ENCODE data around the gene ABHD12.

DNA sequence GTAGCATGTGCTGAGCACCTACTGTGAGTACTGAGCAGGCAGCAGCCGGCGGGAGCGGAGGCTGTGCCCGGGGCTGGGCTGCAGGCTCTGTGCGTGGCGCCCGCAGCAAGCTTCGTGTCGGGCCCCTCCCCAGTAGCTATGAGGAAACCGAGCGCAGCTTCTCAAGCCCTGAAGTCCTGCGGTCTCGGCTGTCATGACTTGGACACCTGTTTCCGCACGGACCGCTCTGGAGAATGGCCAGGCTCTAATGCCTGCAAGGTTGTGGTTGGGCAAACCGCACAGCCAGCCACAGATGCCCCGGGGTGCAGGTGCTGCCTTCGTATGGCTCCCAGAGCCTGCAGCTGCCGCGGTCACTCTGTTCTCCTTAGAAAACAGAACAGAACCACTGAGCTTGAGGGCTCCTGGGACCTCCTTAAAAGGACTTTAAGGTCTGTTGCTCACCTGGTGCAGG lies 109.1 kb downstream of the ABHD12 start:
- TF ChIP-seq, protein P1, sequence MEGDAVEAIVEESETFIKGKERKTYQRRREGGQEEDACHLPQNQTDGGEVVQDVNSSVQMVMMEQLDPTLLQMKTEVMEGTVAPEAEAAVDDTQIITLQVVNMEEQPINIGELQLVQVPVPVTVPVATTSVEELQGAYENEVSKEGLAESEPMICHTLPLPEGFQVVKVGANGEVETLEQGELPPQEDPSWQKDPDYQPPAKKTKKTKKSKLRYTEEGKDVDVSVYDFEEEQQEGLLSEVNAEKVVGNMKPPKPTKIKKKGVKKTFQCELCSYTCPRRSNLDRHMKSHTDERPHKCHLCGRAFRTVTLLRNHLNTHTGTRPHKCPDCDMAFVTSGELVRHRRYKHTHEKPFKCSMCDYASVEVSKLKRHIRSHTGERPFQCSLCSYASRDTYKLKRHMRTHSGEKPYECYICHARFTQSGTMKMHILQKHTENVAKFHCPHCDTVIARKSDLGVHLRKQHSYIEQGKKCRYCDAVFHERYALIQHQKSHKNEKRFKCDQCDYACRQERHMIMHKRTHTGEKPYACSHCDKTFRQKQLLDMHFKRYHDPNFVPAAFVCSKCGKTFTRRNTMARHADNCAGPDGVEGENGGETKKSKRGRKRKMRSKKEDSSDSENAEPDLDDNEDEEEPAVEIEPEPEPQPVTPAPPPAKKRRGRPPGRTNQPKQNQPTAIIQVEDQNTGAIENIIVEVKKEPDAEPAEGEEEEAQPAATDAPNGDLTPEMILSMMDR (IDR thresholded peaks at IDR 0.05) = no peak
- TF ChIP-seq POLR2A (IDR thresholded peaks at IDR 0.05) = no peak
